LNCaP clone FGC (cell line): ENCODE data around the gene CCDC83.

ENCODE experiments used
- DNase-seq: peaks from one replicate; pipeline ENCODE4 v3.0.0-alpha.2; 2011; ENCODE audit warnings: low read depth
- H3K4me3 ChIP-seq: 2 replicates; pipeline ENCODE4 v1.5.1; 2011; ENCODE audit warnings: mild to moderate bottlenecking, low read depth, low read length, control low read depth
- TF ChIP-seq, protein P1 (sequence below): IDR thresholded peaks from 2 replicates; pipeline ENCODE4 v1.5.1; 2012; ENCODE audit warnings: mild to moderate bottlenecking; ENCODE audit not compliant: control insufficient read depth, insufficient read depth; ENCODE audit errors: extremely low read depth

CCDC83 gene

GRCh38 chr11:85810871-85811611 lies 44.1 kb upstream of the CCDC83 start, which contains the start of gene SYTL2:
Gene SYTL2, minus strand, starts transcription at chr11:85811141. Its CDS starts 53,416 bp downstream, at chr11:85757725.
- peak within 1 kb of the TSS; percentile 35; the same call in 1 of the 2 replicates for H3K4me3 ChIP-seq
- TF ChIP-seq, protein P1, sequence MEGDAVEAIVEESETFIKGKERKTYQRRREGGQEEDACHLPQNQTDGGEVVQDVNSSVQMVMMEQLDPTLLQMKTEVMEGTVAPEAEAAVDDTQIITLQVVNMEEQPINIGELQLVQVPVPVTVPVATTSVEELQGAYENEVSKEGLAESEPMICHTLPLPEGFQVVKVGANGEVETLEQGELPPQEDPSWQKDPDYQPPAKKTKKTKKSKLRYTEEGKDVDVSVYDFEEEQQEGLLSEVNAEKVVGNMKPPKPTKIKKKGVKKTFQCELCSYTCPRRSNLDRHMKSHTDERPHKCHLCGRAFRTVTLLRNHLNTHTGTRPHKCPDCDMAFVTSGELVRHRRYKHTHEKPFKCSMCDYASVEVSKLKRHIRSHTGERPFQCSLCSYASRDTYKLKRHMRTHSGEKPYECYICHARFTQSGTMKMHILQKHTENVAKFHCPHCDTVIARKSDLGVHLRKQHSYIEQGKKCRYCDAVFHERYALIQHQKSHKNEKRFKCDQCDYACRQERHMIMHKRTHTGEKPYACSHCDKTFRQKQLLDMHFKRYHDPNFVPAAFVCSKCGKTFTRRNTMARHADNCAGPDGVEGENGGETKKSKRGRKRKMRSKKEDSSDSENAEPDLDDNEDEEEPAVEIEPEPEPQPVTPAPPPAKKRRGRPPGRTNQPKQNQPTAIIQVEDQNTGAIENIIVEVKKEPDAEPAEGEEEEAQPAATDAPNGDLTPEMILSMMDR, result no peak
- DNase-seq, result no peak

DNA sequence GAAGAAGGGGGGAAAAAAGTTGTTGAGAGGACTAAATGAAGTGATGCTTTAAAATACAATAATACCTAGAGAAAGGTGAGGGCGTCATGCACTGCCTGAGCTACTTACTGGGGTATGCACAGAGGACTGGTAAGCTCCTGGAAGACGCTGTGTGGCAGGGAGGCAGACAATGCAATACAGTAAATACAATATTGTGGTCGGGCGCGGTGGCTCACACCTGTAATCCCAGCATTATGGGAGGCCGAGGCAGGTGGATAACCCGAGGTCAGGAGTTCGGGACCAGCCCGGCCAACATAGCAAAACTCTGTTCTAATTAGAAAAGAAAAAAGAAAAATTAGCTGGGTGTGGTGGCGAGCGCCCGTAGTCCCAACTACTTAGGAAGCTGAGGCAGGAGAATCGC lies 43.6 kb upstream of the CCDC83 start:
- H3K4me3 ChIP-seq, result no peak overlapping the region
- DNase-seq, result no peak
- TF ChIP-seq, protein P1, result no peak

GRCh38 chr11:85813721-85814120 lies 41.5 kb upstream of the CCDC83 start:
- DNase-seq, result no peak
- TF ChIP-seq, protein P1, result no peak
- H3K4me3 ChIP-seq, result no peak overlapping the region

GRCh38 chr11:85815186-85815931 lies 39.8 kb upstream of the CCDC83 start:
- no peak for DNase-seq
- no peak overlapping the region for H3K4me3 ChIP-seq
- TF ChIP-seq, protein P1, result no peak

- H3K4me3 ChIP-seq, result no peak overlapping the region
- TF ChIP-seq, protein P1, result no peak
- DNase-seq, result no peak
These were observed 35.7 kb upstream of the CCDC83 start for GRCh38 chr11:85819441-85819840.

DNA sequence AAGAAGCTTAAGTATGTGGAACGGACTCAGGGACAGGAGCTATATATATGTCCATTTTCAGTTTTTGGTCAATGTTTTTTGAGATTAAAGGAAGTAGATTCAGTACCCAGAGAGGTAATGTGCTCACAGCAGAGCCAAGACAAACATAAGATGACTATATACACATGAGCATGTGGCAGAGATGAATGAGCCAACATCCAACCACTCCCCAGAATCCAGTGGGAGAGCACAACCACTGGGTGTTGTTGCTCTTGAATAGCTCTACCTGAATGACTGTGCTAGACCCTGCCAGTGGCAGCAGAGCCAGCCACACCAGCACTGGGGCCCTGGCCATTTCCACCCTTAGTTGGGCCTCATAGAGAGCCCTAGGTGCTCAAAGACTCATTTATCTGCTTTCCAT lies 33.5 kb upstream of the CCDC83 start:
- TF ChIP-seq, protein P1, result no peak
- DNase-seq, result peak; percentile 64

More for the DNA sequence above, 33.5 kb upstream of the CCDC83 start:
- no peak overlapping the region for H3K4me3 ChIP-seq
